Ovary (tissue), 3 donors: ENCODE data around the gene SMU1.

Source experiments
- POLR2A ChIP-seq: fragments of 450-650 bp; IDR thresholded peaks from one replicate; pipeline ENCODE4 v1.6.1; 2017; ENCODE audit warnings: antibody characterized with exemption, mild to moderate bottlenecking, moderate library complexity
- TF ChIP-seq, protein P1 (sequence below), 3 donors: fragments of 450-650 bp in 2 of 3; fragments of 200-600 bp in 1 of 3; IDR thresholded peaks; one replicate each; pipeline versions ENCODE4 v1.5.1 to v1.8.0; 2016 to 2022; ENCODE audit warnings: antibody characterized with exemption in 3 of 3, mild to moderate bottlenecking in 1 of 3
- donor health status: DM: no; HTN: no; CAD: no.

- TF ChIP-seq, protein P1, sequence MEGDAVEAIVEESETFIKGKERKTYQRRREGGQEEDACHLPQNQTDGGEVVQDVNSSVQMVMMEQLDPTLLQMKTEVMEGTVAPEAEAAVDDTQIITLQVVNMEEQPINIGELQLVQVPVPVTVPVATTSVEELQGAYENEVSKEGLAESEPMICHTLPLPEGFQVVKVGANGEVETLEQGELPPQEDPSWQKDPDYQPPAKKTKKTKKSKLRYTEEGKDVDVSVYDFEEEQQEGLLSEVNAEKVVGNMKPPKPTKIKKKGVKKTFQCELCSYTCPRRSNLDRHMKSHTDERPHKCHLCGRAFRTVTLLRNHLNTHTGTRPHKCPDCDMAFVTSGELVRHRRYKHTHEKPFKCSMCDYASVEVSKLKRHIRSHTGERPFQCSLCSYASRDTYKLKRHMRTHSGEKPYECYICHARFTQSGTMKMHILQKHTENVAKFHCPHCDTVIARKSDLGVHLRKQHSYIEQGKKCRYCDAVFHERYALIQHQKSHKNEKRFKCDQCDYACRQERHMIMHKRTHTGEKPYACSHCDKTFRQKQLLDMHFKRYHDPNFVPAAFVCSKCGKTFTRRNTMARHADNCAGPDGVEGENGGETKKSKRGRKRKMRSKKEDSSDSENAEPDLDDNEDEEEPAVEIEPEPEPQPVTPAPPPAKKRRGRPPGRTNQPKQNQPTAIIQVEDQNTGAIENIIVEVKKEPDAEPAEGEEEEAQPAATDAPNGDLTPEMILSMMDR (IDR thresholded peaks at IDR 0.05) = no peak
- no peak for TF ChIP-seq POLR2A
These were observed 26.2 kb upstream of the SMU1 start for GRCh38 chr9:33102551-33103210.
